Measurements from ENCODE around the gene HMCN2.

GRCh38 chr9:130294664-130295063 is 29.1 kb downstream of the HMCN2 start:
- no peak for TF ChIP-seq EZH2 (IDR thresholded peaks at IDR 0.05)
- no peak for TF ChIP-seq CTCF (IDR thresholded peaks at IDR 0.05)

Data from neural progenitor cell (in vitro differentiated cells).